Panc1 (cell line): Measurements from ENCODE around the gene IL16.

Experiments
- CTCF ChIP-seq: fragments of 450-650 bp; IDR thresholded peaks from 2 replicates; pipeline ENCODE4 v1.5.1; 2017; ENCODE audit warnings: mild to moderate bottlenecking
- POLR2AphosphoS5 ChIP-seq: IDR thresholded peaks from 2 replicates; pipeline ENCODE4 v1.6.1; 2012; ENCODE audit warnings: mild to moderate bottlenecking, low read depth, low read length, moderate library complexity
- SIN3A ChIP-seq: IDR thresholded peaks from 2 replicates; pipeline ENCODE4 v1.6.1; 2012; ENCODE audit warnings: low read depth, mild to moderate bottlenecking, low read length, moderate library complexity, borderline replicate concordance; ENCODE audit not compliant: insufficient read depth
- TCF7L2 ChIP-seq: IDR thresholded peaks from 2 replicates; pipeline ENCODE4 v1.6.1; 2011; ENCODE audit warnings: mild to moderate bottlenecking, low read depth, low read length, inconsistent platforms

GRCh38 chr15:81333363-81333762 is 136.7 kb downstream of the IL16 start:
- no peak for TF ChIP-seq CTCF
- TF ChIP-seq POLR2AphosphoS5 = no peak
- TF ChIP-seq SIN3A = no peak
- no peak for TF ChIP-seq TCF7L2
